ENCODE measurements around the gene HRAS.

DNA sequence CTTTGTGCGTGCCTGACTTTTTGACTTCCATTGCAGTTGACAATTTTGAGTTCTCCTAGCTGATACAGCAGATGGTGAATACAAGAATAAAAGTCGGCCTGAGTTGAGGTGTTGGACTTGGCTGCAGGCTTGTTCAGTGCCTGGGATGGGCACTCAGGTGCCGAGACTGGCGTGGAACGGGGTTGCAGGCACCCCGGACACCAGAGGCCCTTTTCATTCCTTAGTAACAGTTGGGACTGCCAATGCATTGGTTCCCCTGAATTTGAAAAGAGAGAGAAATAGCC lies 42.2 kb upstream of the HRAS start:
- TF ChIP-seq RAD21 (IDR thresholded peaks at IDR 0.05 in 1 of 2, conservative IDR thresholded peaks at IDR 0.05 in 1 of 2; ENCODE audit: low read depth in 2 of 2, low read length in 2 of 2) (no peak), CREB1 (IDR thresholded peaks at IDR 0.05) (no peak), EZH2 (IDR thresholded peaks at IDR 0.05; ENCODE audit: low read depth, low read length, severe bottlenecking) (no peak)

All from H1 (cell line).